ENCODE measurements around the gene OXCT1.

The OXCT1 gene

DNA sequence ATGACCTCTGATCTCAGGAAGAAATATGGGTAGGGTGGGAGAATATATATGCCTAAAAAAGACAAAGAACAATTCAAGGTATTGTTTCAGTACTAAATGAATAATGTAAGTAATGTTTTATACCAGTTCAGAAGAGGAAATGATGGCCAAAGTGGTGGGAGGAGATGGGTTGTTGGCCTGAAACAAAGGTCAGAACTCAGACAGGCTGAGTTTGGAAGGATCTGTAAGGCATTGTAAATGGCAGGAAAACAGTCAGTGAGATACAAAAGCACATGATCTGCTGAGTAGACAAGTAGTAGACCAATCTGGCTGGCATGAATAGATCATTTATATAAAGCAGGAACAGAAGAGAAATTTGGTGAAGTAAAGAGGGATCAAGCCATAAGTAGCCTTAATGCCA lies 184.0 kb downstream of the OXCT1 start:
- no peak overlapping the region for H3K4me3 ChIP-seq (ENCODE audit: low read depth, low read length)
- TF ChIP-seq, protein P1, sequence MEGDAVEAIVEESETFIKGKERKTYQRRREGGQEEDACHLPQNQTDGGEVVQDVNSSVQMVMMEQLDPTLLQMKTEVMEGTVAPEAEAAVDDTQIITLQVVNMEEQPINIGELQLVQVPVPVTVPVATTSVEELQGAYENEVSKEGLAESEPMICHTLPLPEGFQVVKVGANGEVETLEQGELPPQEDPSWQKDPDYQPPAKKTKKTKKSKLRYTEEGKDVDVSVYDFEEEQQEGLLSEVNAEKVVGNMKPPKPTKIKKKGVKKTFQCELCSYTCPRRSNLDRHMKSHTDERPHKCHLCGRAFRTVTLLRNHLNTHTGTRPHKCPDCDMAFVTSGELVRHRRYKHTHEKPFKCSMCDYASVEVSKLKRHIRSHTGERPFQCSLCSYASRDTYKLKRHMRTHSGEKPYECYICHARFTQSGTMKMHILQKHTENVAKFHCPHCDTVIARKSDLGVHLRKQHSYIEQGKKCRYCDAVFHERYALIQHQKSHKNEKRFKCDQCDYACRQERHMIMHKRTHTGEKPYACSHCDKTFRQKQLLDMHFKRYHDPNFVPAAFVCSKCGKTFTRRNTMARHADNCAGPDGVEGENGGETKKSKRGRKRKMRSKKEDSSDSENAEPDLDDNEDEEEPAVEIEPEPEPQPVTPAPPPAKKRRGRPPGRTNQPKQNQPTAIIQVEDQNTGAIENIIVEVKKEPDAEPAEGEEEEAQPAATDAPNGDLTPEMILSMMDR (IDR thresholded peaks at IDR 0.05; ENCODE audit: insufficient read depth, low read depth, low read length, missing control alignments): no peak
- DNase-seq (ENCODE audit: low read depth): no peak

DNA sequence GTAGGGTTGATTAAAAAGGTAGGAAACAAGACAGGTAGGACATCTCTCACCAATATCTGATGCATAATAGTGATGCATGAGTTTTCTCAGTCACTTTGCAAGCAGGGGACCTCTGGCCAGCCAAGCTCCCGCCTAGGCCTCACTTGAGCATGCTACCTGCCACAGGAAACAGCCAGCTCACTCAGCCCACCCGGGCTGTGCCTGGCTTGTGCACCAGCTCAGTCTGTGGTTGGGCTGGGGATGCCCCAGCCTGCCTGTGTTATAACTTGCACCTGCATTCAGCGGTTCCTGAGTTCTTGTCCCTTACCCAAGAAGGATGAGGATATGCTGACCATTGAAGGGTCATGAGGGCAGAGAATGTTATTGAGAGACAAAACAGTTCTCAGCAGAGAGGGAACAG lies 187.0 kb downstream of the OXCT1 start:
- TF ChIP-seq, protein P1 (IDR thresholded peaks at IDR 0.05; ENCODE audit: insufficient read depth, low read depth, low read length, missing control alignments): no peak
- H3K4me3 ChIP-seq (ENCODE audit: low read depth, low read length): no peak overlapping the region
- peak; percentile 11 for DNase-seq (ENCODE audit: low read depth)

DNA sequence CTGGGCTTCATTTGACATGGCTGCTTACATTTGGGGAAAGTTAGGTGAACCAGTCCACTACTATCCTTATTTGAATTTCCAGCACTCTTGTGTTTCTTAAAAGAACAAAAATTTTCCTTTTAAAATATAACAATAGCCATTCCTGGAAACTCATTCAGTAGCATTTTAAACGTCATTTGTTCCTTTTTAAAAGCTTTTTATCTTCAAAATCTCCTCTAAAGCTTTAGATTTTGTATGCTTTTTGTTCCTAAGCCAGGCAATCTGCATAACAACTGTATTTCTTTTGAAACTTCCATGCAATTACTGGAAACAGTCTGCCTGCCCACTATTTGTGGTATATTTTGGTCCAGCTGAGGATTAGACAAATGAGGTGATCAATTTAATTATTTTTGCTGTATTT lies 187.6 kb downstream of the OXCT1 start:
- TF ChIP-seq, protein P1 (IDR thresholded peaks at IDR 0.05; ENCODE audit: insufficient read depth, low read depth, low read length, missing control alignments): no peak
- H3K4me3 ChIP-seq (ENCODE audit: low read depth, low read length): no peak overlapping the region
- no peak for DNase-seq (ENCODE audit: low read depth)

DNA sequence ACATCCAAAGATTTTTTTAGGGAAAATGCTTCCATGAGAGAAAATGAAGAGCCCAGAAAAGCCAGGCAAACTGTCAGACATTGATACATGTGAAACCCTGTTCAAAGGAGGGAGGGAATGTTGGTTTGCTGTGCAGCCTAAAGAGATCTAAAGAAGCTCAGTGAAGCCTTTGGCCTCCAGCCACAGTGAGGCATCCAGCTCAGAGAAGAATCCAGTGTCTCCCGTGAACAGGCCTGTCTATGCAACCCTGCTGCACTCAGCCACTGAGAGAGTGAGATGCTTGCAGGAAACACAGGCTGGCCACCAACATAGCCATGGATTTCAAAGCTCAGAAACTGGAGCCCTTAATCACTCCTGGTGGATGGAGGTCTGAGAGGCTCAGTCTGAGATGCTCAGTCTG lies 188.4 kb downstream of the OXCT1 start:
- no peak overlapping the region for H3K4me3 ChIP-seq (ENCODE audit: low read depth, low read length)
- TF ChIP-seq, protein P1 (IDR thresholded peaks at IDR 0.05; ENCODE audit: insufficient read depth, low read depth, low read length, missing control alignments): no peak
- DNase-seq (ENCODE audit: low read depth): no peak

Data from GM12865 (cell line).